DMS53 (cell line): ENCODE measurements around the gene DENND4C.
"Not testable (repeated sequence)": the region's sequence is repeated elsewhere in the genome, so short reads cannot be mapped to it uniquely, and the experiment has no call there.

Experiments used
- DNase-seq: peaks from one replicate; lab custom pipeline; 2025; lab: John Stamatoyannopoulos, UW

The DENND4C gene

DNA sequence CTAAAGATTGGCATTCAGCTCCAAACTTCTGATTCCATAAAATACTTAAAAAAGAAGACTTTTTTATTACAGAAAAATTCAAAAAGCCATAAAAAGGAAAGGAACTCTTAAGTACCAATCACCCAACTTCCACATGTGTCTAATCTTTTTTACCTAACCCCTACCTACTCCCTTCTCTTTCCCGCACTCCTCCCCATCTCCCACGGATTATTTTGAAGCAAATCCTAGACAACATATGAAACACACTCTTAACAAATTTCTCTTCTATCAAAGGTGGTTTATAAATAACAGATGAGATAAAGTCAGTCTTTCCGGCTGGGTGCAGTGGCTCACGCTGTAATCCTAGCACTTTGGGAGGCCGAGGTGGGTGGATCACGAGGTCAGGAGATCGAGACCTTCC is 5.9 kb upstream of the DENND4C start:
- DNase-seq, result no peak

DNA sequence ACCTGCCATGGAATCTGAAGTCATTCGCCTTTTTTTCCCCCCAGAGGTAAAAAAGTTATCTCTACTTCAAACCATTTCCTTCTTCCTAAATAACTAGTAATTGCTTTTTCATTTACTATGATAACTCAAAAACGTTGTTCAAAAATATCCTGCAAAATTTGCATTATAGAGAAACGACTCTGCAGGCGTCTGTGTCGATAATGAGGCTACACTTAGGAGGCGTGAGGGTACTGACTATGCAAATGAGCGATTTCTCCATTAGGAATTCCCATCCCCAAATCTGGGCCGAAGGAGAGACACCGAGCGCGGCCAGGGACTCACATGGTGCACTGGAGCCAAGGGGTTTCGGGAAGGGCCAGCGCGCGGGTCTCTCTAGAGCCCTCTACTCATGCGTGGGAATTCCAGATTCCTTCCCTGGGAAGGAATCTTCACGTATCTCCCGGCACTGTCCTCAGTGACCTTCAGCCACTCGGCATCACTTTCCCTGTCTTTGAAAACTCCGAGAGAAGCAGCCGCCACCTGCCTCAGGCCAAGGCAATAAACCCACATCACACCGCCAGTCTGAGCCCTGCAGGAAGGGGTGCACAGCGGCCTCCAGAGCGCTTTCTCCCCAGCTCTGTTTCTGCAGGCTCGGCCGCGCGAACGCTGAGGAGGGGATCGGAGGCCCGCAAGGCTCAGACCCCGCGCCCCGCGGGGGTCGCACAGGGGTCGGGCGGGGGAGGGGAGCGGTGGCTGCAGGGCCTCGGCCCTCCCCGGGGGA is 718 bp upstream of the DENND4C start:
- DNase-seq, result peak; percentile 84

DNA sequence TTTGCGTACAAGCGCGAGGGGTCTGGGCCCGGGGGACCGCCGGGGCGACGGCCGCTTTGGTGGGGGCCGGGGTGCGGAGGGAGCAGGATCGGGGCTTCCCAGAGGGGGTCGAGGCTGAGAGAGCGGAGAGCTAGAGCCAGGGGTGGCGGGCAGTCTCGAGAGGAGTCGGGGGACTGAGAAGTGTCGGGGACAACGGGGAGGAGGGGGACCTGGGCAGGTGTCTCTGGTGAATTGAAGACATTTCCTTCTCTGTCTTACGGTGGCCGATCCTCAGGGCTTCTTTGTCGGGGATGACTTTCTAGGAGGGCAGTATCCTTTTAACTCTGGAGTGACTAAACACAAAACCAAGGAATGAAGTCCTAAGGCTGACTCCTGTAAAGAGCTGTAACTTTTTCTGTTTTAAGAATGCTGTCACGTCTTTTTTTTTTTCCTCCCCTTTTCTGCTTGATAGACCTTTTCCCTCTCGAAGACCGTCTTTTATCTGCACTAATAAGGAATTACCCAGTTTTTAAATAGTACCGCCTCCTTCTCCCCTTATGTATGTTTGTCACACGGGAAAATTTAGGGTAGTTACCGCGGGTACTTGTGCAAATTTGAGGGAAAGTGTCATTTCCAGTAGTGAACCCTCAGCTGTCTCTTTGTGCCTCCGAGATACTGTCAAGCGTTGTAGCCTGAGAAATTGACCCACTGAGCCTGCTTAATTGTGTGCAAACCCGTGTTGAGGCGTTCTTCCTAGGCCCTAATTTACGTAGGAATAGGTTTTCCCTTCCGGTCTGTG is 822 bp downstream of the DENND4C start:
- peak; percentile 49 for DNase-seq

DNA sequence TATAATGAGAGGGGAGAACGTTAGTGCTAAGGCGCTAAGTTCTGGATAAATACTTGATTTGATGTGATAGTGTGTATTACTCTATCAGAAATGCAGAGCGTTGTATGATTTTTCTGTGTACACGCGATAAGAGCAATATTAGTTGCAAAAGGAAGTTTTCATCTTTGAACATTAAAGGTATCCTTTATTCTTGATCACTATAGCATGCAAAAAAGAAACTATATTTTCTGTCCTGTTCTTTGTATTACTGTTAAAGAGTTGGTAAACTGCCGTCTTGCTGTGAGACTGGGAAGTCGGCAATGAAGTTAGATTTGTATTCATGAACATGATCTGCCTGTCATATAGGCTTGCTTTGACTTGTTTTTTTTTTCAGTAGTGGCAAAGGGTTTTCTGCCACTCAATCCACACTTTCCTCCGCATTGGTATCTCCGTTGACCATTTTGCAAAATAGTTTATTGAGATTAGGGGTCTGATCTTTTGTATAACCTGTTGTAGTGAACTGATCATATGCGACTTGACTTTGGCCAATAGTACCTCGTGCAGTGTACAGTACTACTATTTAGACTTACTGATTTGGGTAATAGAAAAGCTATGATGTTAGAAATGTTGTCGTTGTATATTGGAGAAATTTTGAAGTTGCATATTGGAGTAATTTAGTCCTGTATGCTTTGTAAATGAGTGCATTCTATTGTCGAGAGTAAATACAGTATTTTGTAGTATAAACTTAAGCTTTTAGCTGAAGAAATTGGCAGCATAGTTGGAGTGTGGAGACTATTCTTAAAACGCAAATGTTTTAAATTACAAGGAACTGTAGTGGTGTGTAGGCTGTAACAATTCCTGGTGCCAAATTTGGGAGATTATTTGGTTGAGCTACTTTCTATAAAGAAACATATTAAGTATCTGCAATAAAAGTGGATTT is 1.7 kb downstream of the DENND4C start:
- peak; percentile 39 for DNase-seq

DNA sequence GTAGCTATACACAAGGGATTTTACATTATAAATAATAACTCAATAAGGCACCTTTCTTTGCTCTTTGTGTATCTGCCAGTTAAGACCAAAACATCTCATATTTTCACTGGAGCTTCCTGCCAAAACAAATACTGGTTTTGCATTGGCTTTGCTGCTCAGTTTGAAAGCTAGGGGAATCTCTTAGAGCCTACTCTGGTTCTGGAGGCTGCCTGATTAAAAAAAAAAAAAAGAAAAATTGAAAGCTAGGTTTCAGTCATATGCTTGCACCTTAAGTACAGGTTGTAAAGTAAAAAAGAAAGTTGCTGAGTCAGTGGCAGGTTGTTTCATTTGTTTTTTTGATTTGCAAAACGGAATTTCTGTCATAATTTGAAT is 2.3 kb downstream of the DENND4C start:
- DNase-seq, result peak; percentile 41

DNA sequence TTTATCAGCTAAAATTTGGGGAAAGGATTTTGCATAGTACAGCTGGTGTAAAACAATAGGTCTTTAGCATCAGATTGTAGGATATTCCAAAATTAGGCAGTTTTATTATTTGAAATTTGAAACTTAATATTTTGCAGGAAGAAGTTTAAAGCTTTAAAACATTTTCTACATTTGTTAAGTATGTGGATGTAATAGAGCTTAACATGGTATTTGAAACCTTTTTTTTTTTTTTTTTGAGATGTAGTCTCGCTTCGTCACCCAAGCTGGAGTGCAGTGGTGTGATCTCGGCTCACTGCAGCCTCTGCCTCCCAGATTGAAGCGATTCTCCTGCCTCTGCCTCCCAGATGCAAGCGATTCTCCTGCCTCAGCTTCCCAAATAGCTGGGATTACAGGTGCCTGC is 2.9 kb downstream of the DENND4C start:
- no peak for DNase-seq

DNA sequence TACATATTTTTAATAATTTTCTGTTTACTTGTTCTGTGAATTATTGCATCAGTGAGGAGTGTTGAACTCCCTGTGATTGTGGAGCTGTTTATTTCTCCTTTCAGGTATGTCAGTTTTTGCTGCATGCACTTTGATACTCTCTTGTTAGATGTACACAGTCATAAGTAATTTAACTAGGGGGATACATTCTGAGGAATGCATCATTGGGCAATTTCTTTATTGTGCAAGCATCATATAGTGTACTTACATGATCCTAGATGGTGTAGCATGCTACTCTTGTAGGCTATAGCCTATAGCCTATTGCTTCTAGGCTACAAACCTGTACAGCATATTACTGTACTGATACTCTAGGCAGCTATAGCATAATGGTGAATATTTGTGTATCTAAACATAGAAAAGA is 9.5 kb downstream of the DENND4C start:
- DNase-seq, result no peak

DNA sequence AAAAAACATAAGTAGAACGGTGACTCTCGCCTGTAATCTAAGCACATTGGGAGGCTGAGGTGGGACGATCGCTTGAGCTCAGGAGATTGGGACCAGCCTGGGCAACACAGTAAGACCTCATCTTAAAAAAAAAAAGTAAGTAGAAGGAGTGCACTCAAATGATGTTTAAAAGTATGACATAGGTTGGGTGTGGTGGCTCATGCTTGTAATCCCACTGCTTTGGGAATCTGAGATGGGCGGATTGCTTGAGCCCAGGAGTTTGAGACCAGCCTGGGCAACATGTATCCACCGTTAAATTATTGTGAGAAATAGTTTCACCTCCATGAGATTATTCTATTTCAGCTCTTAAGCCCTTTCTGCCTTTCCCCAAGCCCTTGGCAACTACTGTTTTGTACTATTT is 11.2 kb downstream of the DENND4C start:
- no peak for DNase-seq

DNA sequence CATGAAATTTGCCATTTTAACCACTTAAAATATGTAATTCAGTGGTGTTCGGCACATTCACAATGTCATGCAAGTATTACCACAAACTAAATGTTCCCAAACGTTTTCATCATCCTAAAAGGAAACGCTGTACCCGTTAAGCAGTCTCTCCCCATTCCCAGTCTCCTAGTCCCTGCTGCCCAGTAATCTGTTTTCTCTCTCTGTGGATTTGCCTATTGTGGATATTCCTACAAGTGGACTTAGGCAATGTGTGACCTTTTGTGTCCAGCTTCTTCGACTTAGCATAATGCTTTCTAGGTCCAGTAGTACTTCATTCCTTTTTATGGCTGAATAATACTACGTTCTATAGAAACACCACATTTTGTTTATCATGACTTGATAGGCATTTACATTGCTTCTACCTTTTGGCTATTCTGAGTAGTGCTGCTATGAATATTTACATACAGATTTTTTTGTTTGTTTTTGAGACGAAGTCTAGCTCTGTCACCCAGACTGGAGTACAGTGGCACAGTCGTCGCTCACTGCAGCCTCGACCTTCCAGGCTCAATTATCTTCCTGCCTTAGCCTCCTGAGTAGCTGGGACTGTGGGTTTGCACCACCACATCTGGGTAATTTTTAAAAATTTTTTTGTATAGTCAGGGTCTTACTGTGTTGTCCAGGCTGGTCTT is 13.0 kb downstream of the DENND4C start:
- DNase-seq, result no peak

DNA sequence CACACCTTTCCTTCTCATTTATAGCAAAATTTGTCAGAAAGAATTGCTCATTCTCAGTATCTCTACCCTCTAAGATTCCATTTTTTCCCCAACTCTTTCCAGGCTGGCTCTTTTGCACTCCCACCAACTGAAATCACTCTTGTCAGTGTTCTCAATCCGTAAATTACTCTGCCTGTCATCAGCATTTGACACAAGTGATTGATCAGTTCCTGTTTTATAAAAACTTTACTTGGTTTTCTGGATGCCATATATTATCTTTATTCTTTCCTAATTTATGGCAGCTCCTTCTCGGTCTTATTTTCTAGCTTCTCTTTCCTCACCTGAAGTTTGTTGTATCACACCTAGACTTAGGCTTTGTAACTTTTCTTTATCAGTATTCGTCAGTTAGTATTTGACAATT is 16.4 kb downstream of the DENND4C start:
- no peak for DNase-seq

DNA sequence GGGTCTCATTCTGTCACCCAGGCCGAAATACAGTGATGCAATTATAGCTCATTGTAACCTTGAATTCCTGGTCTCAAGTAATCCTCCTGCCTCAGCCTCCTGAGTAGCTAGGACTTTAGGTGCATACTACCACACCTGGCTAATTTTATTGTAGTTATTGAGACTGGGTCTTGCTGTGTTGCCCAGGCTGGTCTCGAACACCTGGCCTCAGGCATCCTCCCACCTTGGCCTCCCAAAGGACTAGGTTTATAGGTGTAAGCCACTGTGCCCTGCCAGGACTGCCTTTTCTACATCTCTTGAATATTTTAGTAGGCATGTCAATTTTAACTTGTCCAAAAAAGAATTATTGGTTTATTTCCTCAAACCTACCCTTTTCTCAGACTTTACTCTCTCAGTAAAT is 16.9 kb downstream of the DENND4C start:
- no peak for DNase-seq

DNA sequence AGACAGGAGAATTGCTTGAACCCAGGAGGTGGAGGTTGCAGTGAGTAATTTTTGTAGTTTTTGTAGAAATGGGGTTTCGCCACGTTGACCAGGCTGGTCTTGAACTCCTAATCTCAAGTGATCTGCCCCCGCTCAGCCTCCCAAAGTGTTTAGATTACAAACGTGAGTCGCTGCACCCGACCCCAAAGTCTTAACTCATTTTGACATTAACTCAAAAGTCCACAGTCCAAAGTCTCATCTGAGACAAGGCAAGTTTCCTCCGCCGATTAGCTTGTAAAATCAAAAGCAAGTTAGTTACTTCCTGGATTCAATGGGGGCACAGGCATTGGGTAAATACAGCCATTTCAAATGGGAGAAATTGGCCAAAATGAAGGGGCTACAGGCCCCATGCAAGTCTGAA is 19.9 kb downstream of the DENND4C start:
- not testable (repeated sequence) for DNase-seq

DNA sequence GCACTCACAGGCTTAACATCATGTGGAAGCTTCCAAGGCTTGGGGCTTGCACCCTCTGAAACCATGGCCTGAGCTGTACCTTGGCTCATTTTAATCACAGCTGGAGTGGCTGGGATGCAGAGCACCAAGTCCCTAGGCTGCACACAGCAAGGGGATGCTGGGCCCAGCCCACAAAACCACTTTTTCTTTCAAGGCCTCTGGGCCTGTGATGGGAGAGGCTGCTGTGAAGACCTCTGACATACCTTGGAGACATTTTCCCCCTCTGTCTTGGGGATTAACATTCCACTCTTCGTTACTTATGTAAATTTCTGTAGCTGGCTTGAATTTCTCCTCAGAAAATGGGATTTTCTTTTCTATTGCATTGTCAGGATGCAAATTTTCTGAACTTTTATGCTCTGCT is 20.7 kb downstream of the DENND4C start:
- DNase-seq, result not testable (repeated sequence)

DNA sequence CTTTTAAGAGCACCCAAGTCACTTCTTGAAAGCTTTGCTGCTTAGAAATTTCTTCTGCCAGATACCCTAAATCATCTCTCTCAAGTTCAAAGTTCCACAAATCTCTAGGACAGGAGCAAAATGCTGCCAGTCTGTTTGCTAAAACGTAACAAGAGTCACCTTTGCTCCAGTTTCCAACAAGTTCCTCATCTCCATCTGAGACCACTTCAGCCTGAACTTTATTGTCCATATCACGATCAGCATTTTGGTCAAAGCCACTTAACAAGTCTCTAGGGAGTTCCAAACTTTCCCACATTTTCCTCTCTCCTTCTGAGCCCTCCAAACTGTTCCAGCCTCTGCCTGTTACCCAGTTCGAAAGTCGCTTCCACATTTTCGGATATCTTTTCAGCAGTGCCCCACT is 21.1 kb downstream of the DENND4C start:
- DNase-seq, result not testable (repeated sequence)

DNA sequence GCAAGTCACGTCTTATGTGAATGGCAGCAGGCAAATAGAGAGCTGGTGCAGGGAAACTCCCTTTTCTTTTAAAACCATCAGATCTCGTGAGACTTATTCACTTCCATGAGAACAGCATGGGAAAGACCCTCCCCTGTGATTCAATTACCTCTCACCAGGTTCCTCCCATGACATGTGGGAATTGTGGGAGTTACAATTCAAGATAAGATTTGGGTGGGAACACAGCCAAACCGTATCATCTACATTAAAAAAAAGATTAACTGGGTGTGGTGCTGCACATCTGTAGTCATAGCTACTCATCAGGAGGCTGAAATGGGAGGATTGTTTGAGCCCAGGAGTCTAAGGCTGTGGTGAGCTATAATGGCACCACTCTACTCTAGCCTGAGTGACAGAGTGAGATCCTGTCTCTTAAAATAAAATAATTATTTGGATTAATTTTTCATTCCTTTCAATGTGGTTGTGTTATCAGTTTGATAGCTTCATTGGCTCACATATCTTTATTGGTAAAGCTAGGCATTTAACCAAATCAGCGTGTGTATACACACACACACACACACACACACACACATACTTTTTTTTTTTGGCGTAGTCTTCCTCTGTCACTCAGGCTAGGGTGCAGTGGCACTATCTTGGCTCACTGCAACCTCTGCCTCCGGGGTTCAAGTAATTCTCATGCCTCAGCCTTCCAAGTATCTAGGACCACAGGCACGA is 21.8 kb downstream of the DENND4C start:
- no peak for DNase-seq

DNA sequence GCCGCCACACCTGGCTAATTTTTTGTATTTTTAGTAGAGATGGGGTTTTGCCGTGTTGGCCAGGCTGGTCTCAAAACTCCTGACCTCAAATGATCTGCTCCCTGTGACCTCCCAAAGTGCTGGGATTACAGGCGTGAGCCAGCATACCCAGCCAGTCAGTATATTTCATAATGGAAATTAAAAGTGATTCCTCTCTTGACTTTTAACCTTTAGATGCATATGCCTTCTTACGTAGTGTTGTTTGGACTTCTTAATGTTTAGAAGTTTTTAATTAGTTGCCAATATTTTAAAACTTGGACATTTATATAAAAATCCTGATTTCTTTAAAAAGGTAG is 22.4 kb downstream of the DENND4C start:
- DNase-seq, result no peak

DNA sequence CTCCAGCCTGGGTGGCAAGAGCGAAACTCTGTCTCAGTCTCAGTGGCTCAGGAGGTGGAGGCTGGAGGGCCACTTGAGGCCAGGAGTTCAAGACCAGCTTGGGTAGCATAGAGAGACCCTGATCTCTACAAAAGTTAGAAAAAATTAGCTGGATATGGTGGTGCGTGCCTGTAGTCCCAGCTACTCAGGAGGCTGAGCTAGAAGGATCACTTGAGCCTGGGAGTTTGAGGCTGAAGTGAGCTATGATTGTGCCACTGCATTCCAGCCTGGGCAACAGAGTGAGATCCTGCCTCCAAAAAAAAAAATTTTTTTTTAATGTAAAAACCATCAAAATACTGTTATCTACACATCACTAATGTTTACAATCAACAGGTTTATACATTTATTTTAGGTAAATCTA is 24.6 kb downstream of the DENND4C start:
- DNase-seq, result no peak

DNA sequence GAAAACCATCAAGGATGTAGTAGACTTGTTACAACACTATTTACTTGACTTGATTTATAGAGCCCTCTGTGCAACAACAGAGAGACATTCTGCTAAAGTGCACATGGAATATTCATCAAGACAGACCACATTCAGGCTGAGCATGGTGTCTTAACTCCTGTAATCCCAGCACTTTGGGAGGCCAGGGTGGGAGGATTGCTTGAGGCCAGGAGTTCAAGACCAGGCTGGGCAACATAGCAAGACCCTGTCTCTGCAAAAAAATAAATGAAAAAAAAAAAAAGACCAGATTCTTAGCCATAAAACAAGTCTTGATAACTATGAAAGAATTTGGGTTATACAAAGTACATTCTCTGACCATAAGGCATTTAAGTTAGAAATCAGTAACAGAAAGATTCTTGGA is 25.3 kb downstream of the DENND4C start:
- DNase-seq, result no peak

DNA sequence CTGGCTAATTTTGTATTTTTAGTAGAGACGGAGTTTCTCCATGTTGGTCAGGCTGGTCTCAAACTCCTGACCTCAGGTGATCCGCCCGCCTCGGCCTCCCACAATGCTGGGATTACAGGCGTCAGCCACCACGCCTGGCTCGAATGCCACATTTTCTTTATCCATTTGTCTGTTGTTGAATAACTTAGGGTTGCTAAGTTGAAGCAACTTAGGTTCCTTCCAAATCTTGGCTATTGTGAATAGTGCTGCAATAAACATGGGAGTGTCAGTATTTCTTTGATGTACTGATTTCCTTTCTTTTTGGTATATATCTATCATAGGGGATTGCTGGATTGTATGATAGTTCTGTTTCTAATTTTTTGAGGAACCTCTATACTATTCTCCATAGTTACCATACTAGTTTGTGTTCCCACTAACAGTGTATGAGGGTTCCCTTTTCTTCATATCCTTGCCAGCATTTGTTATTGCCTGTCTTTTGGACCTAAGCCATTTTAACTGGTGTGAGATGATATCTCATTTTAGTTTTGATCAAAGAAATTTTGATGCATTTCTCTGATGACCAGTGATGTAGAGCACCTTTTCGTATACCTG is 29.3 kb downstream of the DENND4C start:
- DNase-seq, result not testable (repeated sequence)

DNA sequence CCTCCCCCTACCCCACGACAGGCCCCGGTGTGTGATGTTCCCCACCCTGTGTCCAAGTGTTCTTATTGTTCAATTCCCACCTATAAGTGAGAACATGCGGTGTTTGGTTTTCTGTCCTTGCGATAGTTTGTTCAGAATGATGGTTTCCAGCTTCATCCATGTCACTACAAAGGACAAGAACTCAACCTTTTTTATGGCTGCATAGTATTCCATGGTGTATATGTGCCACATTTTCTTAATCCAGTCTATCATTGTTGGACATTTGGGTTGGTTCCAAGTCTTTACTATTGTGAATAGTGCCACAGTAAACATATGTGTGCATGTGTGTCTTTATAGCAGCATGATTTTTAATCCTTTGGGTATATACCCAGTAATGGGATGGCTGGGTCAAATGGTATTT is 35.1 kb downstream of the DENND4C start:
- DNase-seq, result not testable (repeated sequence)

DNA sequence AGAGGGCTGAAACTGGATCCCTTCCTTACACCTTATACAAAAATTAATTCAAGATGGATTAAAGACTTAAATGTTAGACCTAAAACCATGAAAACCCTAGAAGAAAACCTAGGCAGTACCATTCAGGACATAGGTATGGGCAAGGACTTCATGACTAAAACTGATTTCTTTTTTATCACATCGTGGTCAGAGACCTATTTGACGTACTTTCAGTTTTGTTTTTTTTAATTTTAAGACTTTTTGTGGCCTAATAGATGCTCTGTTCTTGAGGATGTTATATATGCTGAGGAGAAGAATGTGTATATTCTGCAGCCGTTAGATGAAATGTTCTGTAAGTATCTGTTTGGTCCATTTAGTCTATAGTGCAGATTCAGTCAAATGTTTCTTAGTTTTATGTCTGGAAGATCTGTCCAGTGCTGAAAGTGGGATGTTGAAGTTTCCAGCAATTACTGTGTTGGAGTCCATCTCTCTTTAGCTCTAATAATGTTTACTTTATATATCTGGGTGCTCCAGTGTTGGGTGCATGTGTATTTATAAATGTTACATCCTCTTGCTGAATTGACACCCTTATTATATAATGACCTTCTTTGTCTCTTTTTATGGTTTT is 36.4 kb downstream of the DENND4C start:
- not testable (repeated sequence) for DNase-seq
